HCT116 (cell line): ENCODE measurements around the gene CLCN3. TPM values are rescaled to one million over a fixed set of nuclear protein-coding genes. Genes with fewer than 3 reads are reported as not detected.

Experiments used
- ATAC-seq: fragments of 200-7000 bp; cut with Tn5 transposase; 2 replicates; pipeline ENCODE4 v1.9.1; 2020; ENCODE audit warnings: mild to moderate bottlenecking, moderate library complexity
- BruUV-seq: library from RNA; stranded (reverse); fragments of 400-500 nt; replicated peaks from 2 replicates; lab custom pipeline; 2021; lab: Mats Ljungman, UMichigan
- CTCF ChIA-PET: fragments of 300-600 bp; sonication (Branson Sonifier 250); formaldehyde crosslinking; loops from one replicate; lab custom pipeline; 2021; ENCODE audit warnings: antibody characterized with exemption; lab: Charles Lee
- POLR2A ChIA-PET: fragments of 300-600, 350-600 bp; sonication (Branson Sonifier 250); formaldehyde crosslinking; loops from one replicate; lab custom pipeline; 2021; ENCODE audit warnings: antibody characterized with exemption; lab: Charles Lee
- RAD21 ChIA-PET, 2 experiments: fragments of 300-600 bp; sonication (Branson Sonifier 250); formaldehyde crosslinking; loops; one replicate each; lab custom pipeline; 2023; ENCODE audit warnings: low total read pairs in 2 of 2; ENCODE audit not compliant: uncharacterized antibody in 2 of 2, unreplicated experiment in 2 of 2, low non-redundant PET in 1 of 2; lab: Charles Lee
- DNase-seq: peaks from one replicate; pipeline ENCODE4 v3.0.0-alpha.2; 2010; ENCODE audit warnings: low read depth, low spot score
- H2AFZ ChIP-seq: fragments of 200-600 bp; shearing (Covaris generic), sonication (generic); 2 replicates; pipeline ENCODE4 v1.6.1; 2017; ENCODE audit warnings: low read depth, mixed run types, mixed read lengths, antibody characterized with exemption, low read length; ENCODE audit not compliant: poor library complexity, severe bottlenecking
- H3K27ac ChIP-seq: 2 replicates; pipeline ENCODE4 v1.5.1; 2012; ENCODE audit warnings: low read depth, low read length
- H3K27me3 ChIP-seq: fragments of 200-600 bp; sonication (generic); 2 replicates; pipeline ENCODE4 v1.6.1; 2016; ENCODE audit warnings: mixed run types, low read length, mixed read lengths; ENCODE audit not compliant: insufficient read depth
- H3K36me3 ChIP-seq, 2 experiments: fragments of 200-500 bp in 1 of 2; fragments of 200-600 bp in 1 of 2; sonication (Bioruptor generic) in 1 of 2; sonication (generic) in 1 of 2; 2 replicates each; pipeline versions ENCODE4 v1.5.1 to v1.6.1; 2014 to 2016; ENCODE audit warnings: low read length in 2 of 2, inconsistent platforms in 1 of 2, mixed read lengths in 1 of 2, mixed run types in 1 of 2; ENCODE audit not compliant: insufficient read depth in 2 of 2, control insufficient read depth in 1 of 2
- H3K4me1 ChIP-seq, 2 experiments: fragments of 200-600 bp in 1 of 2; sonication (generic) in 1 of 2; 2 replicates each; pipeline versions ENCODE4 v1.5.1 to v1.6.1; 2012 to 2017; ENCODE audit warnings: low read length in 2 of 2, inconsistent platforms in 1 of 2, mild to moderate bottlenecking in 1 of 2, mixed read lengths in 1 of 2, mixed run types in 1 of 2, moderate library complexity in 1 of 2; ENCODE audit not compliant: insufficient read depth in 2 of 2, control insufficient read depth in 1 of 2
- H3K4me2 ChIP-seq: fragments of 200-600 bp; sonication (generic); 2 replicates; pipeline ENCODE4 v1.6.1; 2017; ENCODE audit warnings: mixed run types, low read length, mixed read lengths
- H3K4me3 ChIP-seq, 2 experiments: fragments of 200-600 bp in 1 of 2; sonication (generic) in 1 of 2; replicated peaks in 1 of 2; 2 replicates each; pipeline ENCODE4 v1.5.1; 2011 to 2016; ENCODE audit warnings: low read length in 2 of 2, control low read depth in 1 of 2, low read depth in 1 of 2, mild to moderate bottlenecking in 1 of 2, mixed read lengths in 1 of 2, mixed run types in 1 of 2
- H3K79me2 ChIP-seq: fragments of 200-600 bp; sonication (generic); 2 replicates; pipeline ENCODE4 v1.6.1; 2017; ENCODE audit warnings: mild to moderate bottlenecking, mixed run types, low read length, moderate library complexity, mixed read lengths; ENCODE audit not compliant: insufficient read depth
- H3K9ac ChIP-seq: fragments of 200-600 bp; sonication (generic); 2 replicates; pipeline ENCODE4 v1.6.1; 2016; ENCODE audit warnings: low read length, mixed read lengths
- H3K9me2 ChIP-seq: fragments of 200-600 bp; sonication (generic), shearing (Covaris generic); 2 replicates; pipeline ENCODE4 v1.6.1; 2017; ENCODE audit warnings: mixed run types, mild to moderate bottlenecking, moderate library complexity; ENCODE audit not compliant: insufficient read depth
- H3K9me3 ChIP-seq, 2 experiments: fragments of 200-500 bp in 1 of 2; fragments of 200-600 bp in 1 of 2; sonication (Bioruptor generic) in 1 of 2; sonication (generic) in 1 of 2; 2 replicates each; pipeline ENCODE4 v1.6.1; 2014 to 2017; ENCODE audit warnings: low read length in 2 of 2, mixed read lengths in 2 of 2, inconsistent platforms in 1 of 2, low read depth in 1 of 2, mild to moderate bottlenecking in 1 of 2, mixed run types in 1 of 2, moderate library complexity in 1 of 2; ENCODE audit not compliant: control insufficient read depth in 1 of 2, insufficient read depth in 1 of 2
- H4K20me1 ChIP-seq: fragments of 200-600 bp; sonication (generic), shearing (Covaris generic); 2 replicates; pipeline ENCODE4 v1.6.1; 2017; ENCODE audit warnings: mixed run types, mild to moderate bottlenecking, moderate library complexity; ENCODE audit not compliant: insufficient read depth
- CBX3 ChIP-seq: IDR thresholded peaks from 2 replicates; pipeline ENCODE4 v1.6.1; 2012; ENCODE audit warnings: low read depth
- CEBPB ChIP-seq: IDR thresholded peaks from 2 replicates; pipeline ENCODE4 v1.6.1; 2012; ENCODE audit warnings: low read depth
- CTCF ChIP-seq, 3 experiments: fragments of 200-600 bp in 1 of 3; sonication (generic) in 1 of 3; IDR thresholded peaks in 2 of 3; conservative IDR thresholded peaks in 1 of 3; 2 replicates each; pipeline ENCODE4 v1.5.1; 2012 to 2017; ENCODE audit warnings: low read depth in 2 of 3, low read length in 2 of 3, antibody characterized with exemption in 1 of 3, borderline replicate concordance in 1 of 3, control low read depth in 1 of 3, mild to moderate bottlenecking in 1 of 3, mixed read lengths in 1 of 3, mixed run types in 1 of 3, moderate library complexity in 1 of 3; ENCODE audit not compliant: insufficient read depth in 1 of 3
- EGR1 ChIP-seq: IDR thresholded peaks from 2 replicates; pipeline ENCODE4 v1.6.1; 2012; ENCODE audit warnings: low read depth
- ELF1 ChIP-seq: IDR thresholded peaks from 2 replicates; pipeline ENCODE4 v1.6.1; 2012; ENCODE audit warnings: low read depth, borderline replicate concordance
- EZH2phosphoT487 ChIP-seq: fragments of 200-600 bp; IDR thresholded peaks from 2 replicates; pipeline ENCODE4 v1.6.1; 2018; ENCODE audit warnings: antibody characterized with exemption, borderline replicate concordance
- JUND ChIP-seq: IDR thresholded peaks from 2 replicates; pipeline ENCODE4 v1.6.1; 2012
- POLR2A ChIP-seq: IDR thresholded peaks from 2 replicates; pipeline ENCODE4 v1.7.0; 2011; ENCODE audit warnings: borderline replicate concordance; ENCODE audit not compliant: insufficient read depth, insufficient read length; ENCODE audit errors: extremely low read depth
- POLR2AphosphoS5 ChIP-seq: IDR thresholded peaks from 2 replicates; pipeline ENCODE4 v1.6.1; 2011; ENCODE audit warnings: mild to moderate bottlenecking, low read depth, low read length, moderate library complexity
- RAD21 ChIP-seq: IDR thresholded peaks from 2 replicates; pipeline ENCODE4 v1.6.1; 2012; ENCODE audit warnings: low read depth, mild to moderate bottlenecking
- REST ChIP-seq: IDR thresholded peaks from 2 replicates; pipeline ENCODE4 v1.6.1; 2012; ENCODE audit warnings: low read depth
- SIN3A ChIP-seq: IDR thresholded peaks from 2 replicates; pipeline ENCODE4 v1.6.1; 2012; ENCODE audit warnings: low read depth
- SRF ChIP-seq: IDR thresholded peaks from 2 replicates; pipeline ENCODE4 v1.6.1; 2012; ENCODE audit warnings: low read depth
- TCF7L2 ChIP-seq: IDR thresholded peaks from 2 replicates; pipeline ENCODE4 v1.7.0; 2011; ENCODE audit warnings: borderline replicate concordance, inconsistent platforms; ENCODE audit not compliant: insufficient read depth, insufficient read length; ENCODE audit errors: extremely low read depth
- YY1 ChIP-seq: IDR thresholded peaks from 2 replicates; pipeline ENCODE4 v1.6.1; 2011; ENCODE audit warnings: low read length, low read depth, moderate library complexity, mild to moderate bottlenecking; ENCODE audit not compliant: insufficient replicate concordance; ENCODE audit errors: extremely low read depth
- ZBTB33 ChIP-seq: IDR thresholded peaks from 2 replicates; pipeline ENCODE4 v1.6.1; 2011; ENCODE audit warnings: mild to moderate bottlenecking, low read length, moderate library complexity; ENCODE audit not compliant: insufficient replicate concordance; ENCODE audit errors: extremely low read depth
- ZFX ChIP-seq: fragments of 450-650 bp; IDR thresholded peaks from 2 replicates; pipeline ENCODE4 v1.6.1; 2017
- intact Hi-C: fragments of 100-400 bp; cut with micrococcal nuclease; formaldehyde crosslinking; loops from 2 replicates; pipeline ENCODE4 v1.10.0; 2022
- total RNA-seq: library from RNA; stranded (reverse); gene quantifications from one replicate; pipeline ENCODE4 v1.2.1, GENCODE V29; 2021; ENCODE audit not compliant: unreplicated experiment

CLCN3 gene
- total RNA-seq, 1 experiment from 2014 or later = 60.4 TPM

GRCh38 chr4:169644802-169645201 lies 24.4 kb downstream of the CLCN3 start:
- H3K36me3 ChIP-seq = peaks cover 0 to 4% of the 10 kb centered on the region in 2 experiments; a peak in 1 of 4 replicates
- POLR2A ChIA-PET = no interaction called here
- no peak overlapping the region for H3K4me3 ChIP-seq
- no peaks in the 10 kb centered on the region for H4K20me1 ChIP-seq
- no peak overlapping the region for H3K4me2 ChIP-seq
- no peak overlapping the region for H3K9ac ChIP-seq
- no peak overlapping the region for H3K27ac ChIP-seq
- peaks cover 11% of the 10 kb centered on the region for H3K79me2 ChIP-seq
- intact Hi-C loops = no loop called here
- RAD21 ChIA-PET = no interaction called here
- no peak for DNase-seq
- ATAC-seq = no peak
- CTCF ChIA-PET = no interaction called here
- no peak for TF ChIP-seq ZBTB33
- no peak for TF ChIP-seq SRF
- no peak for TF ChIP-seq POLR2AphosphoS5
- TF ChIP-seq TCF7L2 = no peak
- no peak for TF ChIP-seq EZH2phosphoT487
- TF ChIP-seq ZFX = no peak
- no peak for TF ChIP-seq CBX3
- no peak for TF ChIP-seq EGR1
- no peak for TF ChIP-seq RAD21
- no peak for TF ChIP-seq ELF1
- TF ChIP-seq SIN3A = no peak
- TF ChIP-seq POLR2A = no peak
- TF ChIP-seq REST = no peak
- no peak for TF ChIP-seq CTCF (IDR thresholded peaks at IDR 0.05 in 2 of 3, conservative IDR thresholded peaks at IDR 0.05 in 1 of 3; ENCODE audit: borderline replicate concordance in 1 of 3, insufficient read depth in 1 of 3, low read depth in 2 of 3, low read length in 2 of 3)
- no peak for TF ChIP-seq CEBPB
- TF ChIP-seq JUND = no peak
- TF ChIP-seq YY1 = no peak
- TF ChIP-seq, all 23 proteins: peak for 0
- no peaks in the 10 kb centered on the region for H3K9me3 ChIP-seq
- no peaks in the 10 kb centered on the region for H3K4me1 ChIP-seq
- H3K27me3 ChIP-seq = no peaks in the 10 kb centered on the region
- no peaks in the 10 kb centered on the region for H3K9me2 ChIP-seq
- no peak overlapping the region for H2AFZ ChIP-seq
- BruUV-seq = no TSS peak
